DMS 273 (cell line): ENCODE results near the gene FMN1.

Experiments
- DNase-seq: peaks from one replicate; lab custom pipeline; 2025; ENCODE audit not compliant: unreplicated experiment; lab: John Stamatoyannopoulos, UW

FMN1 gene

DNA sequence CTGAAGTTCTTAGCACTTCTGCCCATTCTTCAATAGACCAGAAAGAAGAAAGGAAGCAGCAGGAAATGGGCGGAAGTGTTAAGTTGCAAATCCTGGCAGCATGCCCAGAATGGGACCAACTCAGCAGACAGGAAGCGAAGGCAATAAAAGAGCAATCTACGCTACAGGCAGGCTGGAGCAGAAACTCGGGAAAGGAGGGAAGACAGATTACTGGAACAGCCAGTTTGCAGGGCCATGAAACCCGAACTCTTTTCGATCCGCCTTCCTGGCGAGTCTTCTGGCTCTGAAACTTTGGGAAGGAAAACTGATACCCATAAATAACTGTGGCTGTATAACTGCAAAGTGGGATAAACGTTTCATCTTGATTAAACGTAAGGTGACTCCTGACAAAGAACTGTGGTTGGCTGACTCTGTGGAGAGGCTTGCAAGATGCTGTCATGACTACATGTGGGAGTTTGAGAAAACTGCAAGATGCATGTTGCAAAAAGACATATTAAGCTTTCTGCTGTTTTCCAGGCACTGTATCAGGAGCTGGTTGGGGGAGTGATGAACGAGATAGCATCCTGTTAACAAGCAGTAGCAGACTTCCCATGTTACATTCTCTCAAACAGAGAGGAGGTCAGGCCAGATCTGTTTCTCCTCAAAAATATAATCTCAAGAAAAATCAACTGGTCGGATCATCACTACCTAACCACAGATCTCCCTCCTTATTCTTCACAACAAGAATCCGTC, 67.8 kb downstream of the FMN1 start:
- DNase-seq = peak; percentile 88

DNA sequence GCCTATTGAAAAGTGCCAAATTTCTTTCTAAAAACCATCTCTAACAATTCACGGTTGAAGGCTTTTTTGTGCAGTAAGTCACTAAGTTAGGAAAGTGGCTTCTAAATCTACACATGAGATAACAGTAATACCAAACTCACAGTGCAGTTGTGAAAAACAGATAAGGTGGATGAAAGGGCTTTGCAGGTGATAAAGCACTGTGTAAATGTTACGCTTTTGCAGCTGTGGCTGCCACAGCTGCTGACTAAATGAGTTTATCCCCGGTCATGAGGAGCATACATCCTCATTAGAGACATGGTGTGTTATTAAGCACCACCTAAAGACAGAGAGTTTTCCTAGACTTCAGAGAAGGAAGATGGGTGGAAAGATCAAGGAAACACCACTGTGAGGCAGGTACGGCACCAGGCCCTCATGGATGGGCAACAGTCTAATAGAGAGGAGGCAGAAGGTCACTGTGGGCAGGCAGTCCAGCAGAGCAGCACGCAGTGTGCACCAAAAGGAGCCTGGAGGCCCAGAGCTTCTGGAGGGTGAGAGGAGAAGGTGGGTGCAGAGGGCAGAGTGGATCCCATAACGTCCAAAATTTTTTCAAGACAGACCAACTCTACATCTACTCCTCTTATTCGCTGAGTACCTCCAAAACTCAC, 68.5 kb downstream of the FMN1 start:
- DNase-seq = no peak

DNA sequence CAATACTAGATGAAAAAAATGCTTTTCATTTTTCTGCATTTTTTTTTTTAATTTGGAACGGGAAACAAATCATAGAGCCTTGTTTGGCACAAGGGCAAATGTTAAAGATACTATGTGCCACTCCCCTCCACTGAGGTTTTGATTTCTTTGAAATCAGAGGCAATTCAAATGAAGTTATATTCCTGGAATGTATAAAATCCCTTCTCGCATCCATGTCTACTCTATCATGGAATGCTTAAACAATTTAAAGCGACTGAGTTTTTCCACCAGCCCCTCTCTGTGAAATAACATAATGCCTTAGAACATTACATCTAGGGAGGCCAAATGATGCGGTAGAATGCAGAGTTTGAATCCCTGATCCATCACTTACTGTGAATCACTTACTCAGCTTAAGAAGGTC, 69.7 kb downstream of the FMN1 start:
- no peak for DNase-seq

DNA sequence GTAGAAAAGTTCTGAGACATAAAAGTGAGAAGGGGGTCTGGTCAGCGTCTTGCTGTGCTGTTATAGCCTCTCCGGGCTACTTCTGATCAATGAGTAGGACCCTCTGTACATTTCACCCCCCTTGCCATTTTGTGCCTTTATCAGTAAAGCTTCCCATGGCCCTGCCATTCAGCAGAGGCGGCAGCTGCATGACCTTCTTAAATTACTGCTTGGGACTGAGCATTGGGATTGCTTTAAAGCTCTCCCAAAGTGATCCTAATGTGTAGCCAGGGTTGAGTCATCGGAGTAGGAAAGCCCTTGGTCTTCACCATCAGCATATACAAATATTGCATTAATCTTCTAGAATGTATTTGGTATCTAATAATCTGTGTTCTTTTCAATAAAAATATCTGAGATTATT, 70.2 kb downstream of the FMN1 start:
- DNase-seq = no peak

DNA sequence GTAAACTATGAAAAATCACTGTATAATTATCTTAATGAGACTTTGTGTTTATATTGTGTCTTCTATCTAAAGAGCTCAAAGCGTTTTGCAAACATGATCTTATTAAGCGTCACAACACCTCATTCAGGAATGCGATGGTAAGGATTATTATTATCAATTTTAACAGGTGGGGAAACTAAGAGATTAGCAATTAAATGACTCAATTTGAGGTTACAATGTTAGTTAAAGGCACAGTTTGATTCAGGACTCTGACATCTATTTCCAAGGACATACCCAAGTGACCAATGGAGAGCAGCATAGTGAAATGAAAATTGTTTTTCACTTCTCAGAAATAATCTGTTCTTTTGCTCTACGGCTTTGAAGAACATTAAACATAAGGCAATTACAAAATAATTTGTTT, 74.6 kb downstream of the FMN1 start:
- DNase-seq = no peak

DNA sequence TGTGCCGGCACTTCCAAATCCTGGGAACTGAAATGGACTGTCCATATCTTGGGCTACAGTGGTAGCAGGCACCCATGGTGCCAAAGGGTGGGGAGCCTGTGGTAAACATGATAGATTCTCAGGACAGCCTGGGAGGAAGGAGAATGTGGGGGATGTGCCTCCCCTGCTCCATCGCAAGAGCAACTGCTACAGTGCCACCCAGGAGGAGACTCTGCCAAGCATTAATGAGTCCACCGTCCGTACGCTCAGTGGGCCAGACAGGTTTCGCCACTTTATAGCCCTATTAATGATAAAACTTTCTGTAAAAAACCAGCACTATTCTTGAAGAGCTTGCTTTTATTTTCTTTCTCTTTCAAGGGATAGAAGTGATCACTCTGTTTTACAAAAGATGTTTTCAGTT, 75.2 kb downstream of the FMN1 start:
- DNase-seq = no peak

DNA sequence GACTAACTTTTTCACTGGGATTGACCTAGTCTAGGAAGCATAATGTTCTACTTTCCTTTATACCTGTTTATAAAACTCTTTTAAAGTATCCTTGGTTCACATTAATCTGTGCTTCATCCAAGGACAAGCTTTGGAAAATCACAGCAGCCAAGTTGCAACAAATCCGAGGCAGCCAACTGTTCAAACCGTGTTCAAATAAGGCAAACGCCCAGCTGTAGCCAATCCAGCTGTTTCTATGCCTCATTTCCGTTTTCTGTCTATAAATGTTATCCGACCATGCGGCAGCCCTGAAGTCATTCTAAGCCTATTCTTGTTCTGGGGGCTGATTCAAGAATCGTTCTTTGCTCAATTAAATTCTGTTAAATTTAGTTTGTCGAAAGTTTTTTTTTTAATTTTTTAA, 78.3 kb downstream of the FMN1 start:
- no peak for DNase-seq

DNA sequence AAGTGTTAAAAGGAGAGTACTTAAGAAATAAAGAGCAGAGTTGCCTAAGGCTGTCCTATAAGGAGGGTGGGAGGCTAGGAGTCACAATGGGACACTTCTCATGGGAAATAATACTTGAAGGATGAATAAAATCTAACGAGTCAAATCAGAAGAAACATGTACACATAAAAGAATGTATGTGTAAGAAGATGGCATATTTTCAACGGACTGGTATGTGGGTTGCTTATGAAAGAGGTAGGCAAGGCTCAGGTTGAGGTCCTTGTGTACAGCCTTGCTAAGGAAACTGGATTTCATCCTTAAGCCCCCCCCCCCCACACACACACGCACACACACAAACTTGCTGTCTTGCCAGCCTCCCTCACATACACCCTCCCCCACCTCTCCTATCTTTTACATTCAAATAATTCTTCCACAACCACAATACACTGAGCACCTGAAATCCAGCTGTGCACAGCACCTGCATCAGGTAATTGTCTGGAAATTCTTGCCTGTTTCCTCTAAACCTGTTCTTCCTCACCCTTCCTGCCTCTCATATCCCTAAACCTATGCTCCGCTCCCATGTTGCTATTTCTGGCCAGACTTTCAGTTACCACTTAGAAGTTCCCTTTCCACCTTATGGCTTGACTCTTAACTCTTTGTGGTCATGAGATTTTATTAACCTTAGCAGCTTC, 79.2 kb downstream of the FMN1 start:
- DNase-seq = no peak

DNA sequence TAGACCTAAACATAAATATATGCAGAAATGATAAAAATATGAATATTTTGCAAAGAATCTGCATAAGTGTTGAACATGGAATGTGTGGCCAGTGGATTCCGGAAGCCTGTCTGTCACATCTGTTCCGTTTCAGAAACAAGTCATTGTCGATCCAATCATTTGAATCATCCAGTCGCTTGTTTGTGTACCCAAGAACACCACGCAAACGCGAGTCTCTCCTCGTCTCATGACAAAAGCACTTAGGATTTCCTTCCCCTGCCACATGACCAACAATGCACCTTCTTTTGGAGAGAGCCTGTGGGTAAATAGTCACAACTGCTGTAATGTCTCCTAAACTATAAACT, 80.2 kb downstream of the FMN1 start:
- DNase-seq = no peak

DNA sequence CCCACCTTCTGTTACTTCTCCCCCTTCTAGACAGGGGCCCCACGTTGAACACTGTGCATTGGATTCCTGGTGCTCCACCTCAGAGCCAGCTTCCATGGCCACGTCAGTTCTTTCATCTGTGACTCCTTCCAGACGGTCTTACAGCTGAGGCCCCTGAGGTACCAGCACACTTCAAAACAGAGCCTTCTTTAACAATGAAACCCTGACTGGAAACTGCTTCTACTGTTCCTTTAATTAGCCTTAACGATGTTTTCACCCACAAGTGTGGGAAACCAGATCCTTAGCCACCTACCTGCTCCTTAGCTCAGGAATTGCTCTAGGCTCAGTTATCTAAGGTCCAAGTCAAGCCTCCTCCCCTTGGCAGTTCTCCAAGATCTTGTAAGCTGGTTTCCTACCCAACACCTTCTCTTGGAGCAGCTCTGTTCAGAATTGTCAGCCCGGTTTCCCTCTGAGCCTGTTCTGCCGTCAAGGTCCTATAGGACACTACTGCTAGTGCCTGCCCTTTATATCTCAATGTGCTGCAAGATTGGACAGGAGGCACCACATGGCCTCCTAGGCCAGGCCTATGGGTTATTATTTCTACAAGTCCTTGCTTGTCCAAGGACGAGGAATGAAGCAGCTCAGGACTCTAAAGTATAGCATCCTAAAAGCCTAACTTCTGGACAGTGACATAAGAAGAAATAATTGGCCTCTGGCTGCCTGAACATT, 80.7 kb downstream of the FMN1 start:
- no peak for DNase-seq

DNA sequence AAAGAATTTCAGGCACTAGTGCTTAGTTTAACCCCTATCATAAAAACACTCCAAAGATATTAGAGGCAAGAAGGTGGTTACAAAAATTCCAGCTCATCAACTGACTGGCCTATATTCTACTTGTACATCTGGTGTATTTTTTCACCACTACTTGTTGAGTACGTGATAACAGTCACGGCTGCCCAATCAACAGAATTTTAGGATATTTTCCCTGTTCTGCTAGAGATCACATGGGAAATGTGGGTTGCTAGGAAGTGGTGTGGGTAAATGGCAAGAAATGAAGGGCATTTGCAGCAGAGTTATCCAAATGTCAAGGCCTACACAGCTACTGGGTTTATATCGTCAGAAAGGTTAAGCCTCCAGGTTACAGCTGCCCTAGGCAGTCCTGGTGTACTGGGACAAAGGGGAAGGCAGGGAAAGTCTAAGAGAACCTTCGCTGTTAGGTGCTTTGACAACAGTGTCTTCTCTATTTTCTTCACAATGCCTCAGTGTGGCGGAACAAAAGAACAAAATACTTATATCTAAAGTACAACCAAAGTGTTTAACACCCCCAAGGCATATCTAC, 81.9 kb downstream of the FMN1 start:
- no peak for DNase-seq

DNA sequence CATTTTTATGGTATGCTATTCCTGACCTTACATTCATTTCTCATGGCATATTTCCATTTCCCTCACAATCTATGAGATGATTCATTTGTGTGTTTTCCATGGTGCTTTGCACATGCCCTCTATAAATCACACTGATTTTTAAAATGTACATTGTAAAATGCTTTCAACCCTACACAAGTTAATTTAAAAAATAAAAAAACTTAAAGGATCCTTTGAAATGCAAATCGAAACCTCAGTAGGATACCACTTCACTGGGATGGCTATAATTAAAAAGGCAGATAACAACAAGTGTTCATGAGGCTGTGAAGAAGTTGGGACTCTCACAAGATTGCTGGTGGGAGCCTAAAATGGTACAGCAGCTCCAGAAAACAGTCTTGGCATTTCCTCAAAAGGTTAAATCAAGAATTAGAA, 83.5 kb downstream of the FMN1 start:
- no peak for DNase-seq

DNA sequence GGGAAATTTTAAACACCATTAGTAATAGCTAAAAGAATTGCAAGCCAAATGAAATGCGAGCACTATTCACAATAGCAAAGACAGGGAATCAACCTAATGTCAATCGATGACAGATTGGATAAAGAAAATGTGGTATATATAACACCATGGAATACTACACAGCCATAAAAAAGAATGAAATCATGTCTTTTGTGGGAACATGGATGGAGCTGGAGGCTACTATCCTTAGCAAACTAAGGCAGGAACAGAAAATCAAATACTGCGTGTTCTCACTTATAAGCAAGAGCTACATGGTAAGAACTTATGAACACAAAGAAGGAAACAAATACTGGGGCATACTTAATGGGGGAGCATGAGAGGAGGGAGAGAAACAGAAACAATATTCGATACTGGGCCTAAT, 85.2 kb downstream of the FMN1 start:
- DNase-seq = no peak

DNA sequence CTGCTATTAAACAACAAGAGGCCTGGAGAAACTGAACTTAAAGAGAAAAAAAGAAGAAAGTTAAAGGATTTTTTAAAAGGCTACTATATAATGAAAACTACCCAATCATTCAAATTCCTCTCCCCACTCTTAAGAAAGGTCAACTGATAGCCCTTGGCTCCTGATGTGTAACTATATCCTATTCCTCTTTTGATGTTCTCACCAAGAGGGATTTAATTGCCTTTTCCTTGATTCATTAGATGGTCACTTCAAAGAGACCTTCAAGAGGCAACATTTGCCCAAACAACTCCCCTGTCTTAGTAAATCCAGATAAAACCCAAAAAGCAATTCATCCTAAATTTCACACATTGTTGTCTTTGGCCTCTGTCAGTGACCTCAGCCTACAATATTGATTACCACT, 86.0 kb downstream of the FMN1 start:
- no peak for DNase-seq

DNA sequence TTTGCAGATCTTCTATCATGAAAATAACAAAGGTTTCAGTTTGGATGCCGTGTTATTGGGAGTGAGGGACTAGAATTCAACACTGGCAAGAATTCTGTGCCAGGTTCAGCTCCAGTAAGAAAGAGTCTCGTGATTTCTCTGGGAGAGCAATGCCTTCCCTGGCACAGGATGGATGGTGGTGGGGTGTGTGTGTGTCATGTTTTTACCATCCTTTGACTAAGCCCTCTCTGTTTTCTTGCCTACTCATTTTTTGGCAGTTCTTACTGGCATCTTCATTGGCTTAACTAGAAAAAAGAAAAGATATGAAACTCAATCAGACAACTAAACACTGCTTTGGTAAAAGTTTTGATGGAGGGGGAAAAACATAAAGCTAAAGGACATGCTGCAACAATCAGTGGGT, 86.6 kb downstream of the FMN1 start:
- no peak for DNase-seq

DNA sequence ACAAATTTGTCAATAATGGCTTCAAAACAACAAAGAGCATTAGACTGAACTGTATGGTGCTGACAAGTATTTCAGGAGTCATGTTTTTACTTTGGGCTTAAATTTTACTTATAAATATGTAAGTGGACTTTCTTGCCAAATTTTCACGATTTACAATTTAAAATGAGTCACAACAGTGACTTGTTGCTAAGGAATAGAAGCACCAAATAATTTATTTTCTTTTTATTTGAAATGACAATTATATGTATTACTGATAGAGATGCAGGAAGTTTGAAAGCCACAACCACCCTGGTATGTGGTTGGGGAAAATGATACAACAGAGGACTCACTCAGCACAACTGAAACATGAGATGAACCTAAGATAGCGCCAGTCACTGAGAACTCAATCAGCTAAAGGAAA, 90.3 kb downstream of the FMN1 start:
- DNase-seq = no peak

DNA sequence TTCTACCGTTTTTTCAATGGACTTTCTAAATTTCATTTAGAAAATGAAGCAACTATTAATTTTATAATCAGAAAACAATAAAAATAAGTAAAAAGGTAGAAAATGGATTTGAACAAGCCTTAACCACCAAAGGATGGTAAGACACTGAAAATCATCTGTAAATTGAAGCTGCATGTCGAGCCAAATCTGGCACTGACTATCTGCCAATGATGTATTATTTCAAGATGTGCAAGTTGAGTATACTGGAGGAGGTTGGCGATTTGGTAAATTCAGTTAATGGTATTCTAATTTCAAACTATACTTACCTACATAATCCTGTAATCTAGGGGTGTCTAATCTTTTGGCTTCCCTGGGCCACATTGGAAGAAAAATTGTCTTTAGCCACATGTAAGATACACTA, 93.5 kb downstream of the FMN1 start:
- DNase-seq = no peak

DNA sequence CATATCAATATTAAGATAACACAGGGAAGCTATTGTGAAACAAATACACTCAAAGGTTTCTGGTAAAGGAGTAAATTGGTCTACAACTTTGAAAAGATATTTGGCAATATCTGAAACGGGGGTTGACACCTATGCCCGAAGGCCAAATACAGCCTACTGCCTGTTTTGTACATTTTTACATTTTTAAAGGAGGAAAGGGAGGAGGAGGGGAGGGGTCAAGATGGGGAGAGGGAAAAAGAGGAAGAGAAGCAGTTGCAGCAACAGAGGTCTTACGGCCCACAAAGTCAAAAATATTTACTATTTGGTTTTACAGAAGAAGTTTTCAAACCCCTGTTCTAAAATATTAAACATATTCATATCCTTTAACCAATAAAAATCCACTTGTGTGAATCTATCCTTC, 94.2 kb downstream of the FMN1 start:
- DNase-seq = no peak

DNA sequence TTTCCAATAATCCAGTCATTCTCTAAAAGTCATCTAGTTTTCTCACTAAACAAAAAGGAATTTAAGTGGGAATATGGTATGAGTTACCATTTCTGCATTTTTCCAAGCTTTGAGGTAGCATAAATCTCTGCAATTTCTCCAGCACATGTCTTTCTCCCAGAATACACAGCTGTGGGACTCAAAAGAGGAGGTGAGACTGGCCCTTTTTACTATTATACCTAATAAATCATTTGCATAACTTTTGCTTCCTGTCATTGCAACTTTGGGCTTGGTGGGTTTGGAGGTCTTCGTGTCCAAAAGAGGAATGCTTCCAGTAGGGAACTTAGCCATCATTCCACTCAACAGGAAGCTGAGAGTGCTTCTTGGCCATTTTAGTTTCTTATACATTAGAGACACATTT, 94.8 kb downstream of the FMN1 start:
- DNase-seq = no peak

DNA sequence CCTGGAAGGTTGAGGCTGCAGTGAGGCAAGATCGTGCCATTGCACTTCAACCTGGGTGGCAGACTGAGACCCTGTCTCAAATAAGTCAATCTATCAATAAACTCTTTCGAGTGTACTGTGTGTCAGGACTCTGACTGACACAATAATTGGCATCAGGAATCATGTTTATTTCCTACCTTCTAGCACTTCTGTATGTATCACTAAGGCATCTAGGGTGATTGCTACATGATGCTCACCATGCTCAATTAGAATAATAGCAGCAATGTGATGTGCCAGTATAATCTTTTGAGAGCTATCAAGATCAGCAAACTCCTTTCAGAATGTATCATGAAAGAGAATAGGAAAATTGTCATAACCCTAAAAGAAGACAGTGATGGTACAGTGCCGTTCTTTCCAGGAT, 95.3 kb downstream of the FMN1 start:
- DNase-seq = no peak
